KMS-11 (cell line): ENCODE data around the gene C22orf31.

Experiments
- H2AFZ ChIP-seq: fragments of 200-600 bp; sonication (generic); 2 replicates; pipeline ENCODE4 v1.6.1; 2016; ENCODE audit warnings: antibody characterized with exemption, mixed run types, low read depth
- H3K27ac ChIP-seq: fragments of 200-600 bp; sonication (generic); 2 replicates; pipeline ENCODE4 v1.6.1; 2016; ENCODE audit warnings: mild to moderate bottlenecking, mixed run types
- H3K27me3 ChIP-seq: fragments of 200-600 bp; sonication (generic); 2 replicates; pipeline ENCODE4 v1.6.1; 2017; ENCODE audit warnings: mild to moderate bottlenecking, low read depth, mixed run types, moderate library complexity; ENCODE audit not compliant: insufficient read depth
- H3K36me3 ChIP-seq: fragments of 200-600 bp; sonication (generic); 2 replicates; pipeline ENCODE4 v1.6.1; 2017; ENCODE audit warnings: mild to moderate bottlenecking, mixed run types; ENCODE audit not compliant: insufficient read depth
- H3K4me1 ChIP-seq: fragments of 200-600 bp; sonication (generic); 2 replicates; pipeline ENCODE4 v1.6.1; 2016; ENCODE audit warnings: mild to moderate bottlenecking, low read depth, mixed run types; ENCODE audit not compliant: poor library complexity, severe bottlenecking
- H3K4me2 ChIP-seq: fragments of 200-600 bp; sonication (generic); 2 replicates; pipeline ENCODE4 v1.7.0; 2016; ENCODE audit warnings: mild to moderate bottlenecking, mixed run types
- H3K4me3 ChIP-seq: fragments of 200-600 bp; sonication (generic); IDR thresholded peaks from 2 replicates; pipeline ENCODE4 v1.6.1; 2017; ENCODE audit warnings: low read depth, low read length, mixed read lengths; ENCODE audit not compliant: insufficient read depth
- H3K79me2 ChIP-seq: fragments of 200-600 bp; sonication (generic); 2 replicates; pipeline ENCODE4 v1.6.1; 2016; ENCODE audit warnings: low read depth, mixed run types; ENCODE audit not compliant: insufficient read depth
- H3K9ac ChIP-seq: fragments of 200-600 bp; sonication (generic); 2 replicates; pipeline ENCODE4 v1.6.1; 2016; ENCODE audit warnings: mild to moderate bottlenecking, mixed run types
- H4K20me1 ChIP-seq: fragments of 200-600 bp; sonication (generic); 2 replicates; pipeline ENCODE4 v1.6.1; 2016; ENCODE audit warnings: mild to moderate bottlenecking, mixed run types; ENCODE audit not compliant: insufficient read depth
- TF ChIP-seq, protein P1 (sequence below): fragments of 200-600 bp; sonication (generic); conservative IDR thresholded peaks from 2 replicates; pipeline ENCODE4 v1.6.1; 2017; ENCODE audit warnings: low read depth, mild to moderate bottlenecking, antibody characterized with exemption, low read length, moderate library complexity, mixed read lengths

Gene C22orf31

DNA sequence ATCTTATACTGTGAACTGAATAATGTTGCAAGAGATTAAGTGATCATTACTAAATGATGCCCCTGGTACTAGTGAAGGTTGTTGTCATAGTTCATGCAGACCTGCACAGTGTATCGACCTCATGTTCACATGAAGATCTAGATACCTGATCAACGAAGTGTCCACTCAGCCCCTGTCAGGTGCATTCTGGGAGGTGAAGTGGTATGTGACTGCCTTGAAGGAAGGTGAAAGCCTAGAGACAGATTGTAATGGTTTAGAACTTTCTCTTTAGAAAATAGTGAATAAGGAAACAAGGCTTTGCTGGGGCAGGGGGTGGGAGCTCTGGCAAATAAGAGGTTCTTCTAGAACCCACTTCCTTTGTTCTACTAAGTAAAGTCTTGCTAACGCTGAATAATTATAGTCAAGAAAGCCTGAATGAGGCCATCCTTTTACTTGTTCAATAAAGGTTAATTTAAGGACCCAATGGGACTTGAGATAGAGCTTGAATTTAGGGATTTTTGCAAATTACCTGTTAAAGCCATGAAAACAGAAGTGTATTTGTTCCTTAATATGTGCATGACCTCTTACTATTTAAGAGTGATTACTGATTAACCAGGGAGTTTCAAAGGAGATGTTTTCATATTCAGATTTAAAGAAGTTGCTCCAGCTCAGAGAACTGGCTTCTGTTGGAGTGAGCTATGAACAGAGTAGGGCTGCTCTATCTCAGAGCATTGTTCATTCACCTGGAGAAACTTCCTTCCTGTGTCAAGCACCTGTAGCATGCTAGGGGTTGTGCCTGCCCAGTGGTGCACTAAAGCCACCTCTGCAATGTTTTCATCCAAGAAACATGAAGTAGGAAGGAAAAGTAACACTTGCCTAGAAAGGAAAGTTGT lies 45.3 kb downstream of the C22orf31 start:
- Histone ChIP-seq H3K79me2 (no peaks in the 10 kb centered on the region), H4K20me1 (no peaks in the 10 kb centered on the region), H3K4me2 (no peak overlapping the region), H3K27ac (no peak overlapping the region), H3K36me3 (no peaks in the 10 kb centered on the region), H3K9ac (no peak overlapping the region), H2AFZ (no peak overlapping the region), H3K4me3 (no peak overlapping the region), H3K4me1 (no peaks in the 10 kb centered on the region), H3K27me3 (no peaks in the 10 kb centered on the region)
- TF ChIP-seq, protein P1, sequence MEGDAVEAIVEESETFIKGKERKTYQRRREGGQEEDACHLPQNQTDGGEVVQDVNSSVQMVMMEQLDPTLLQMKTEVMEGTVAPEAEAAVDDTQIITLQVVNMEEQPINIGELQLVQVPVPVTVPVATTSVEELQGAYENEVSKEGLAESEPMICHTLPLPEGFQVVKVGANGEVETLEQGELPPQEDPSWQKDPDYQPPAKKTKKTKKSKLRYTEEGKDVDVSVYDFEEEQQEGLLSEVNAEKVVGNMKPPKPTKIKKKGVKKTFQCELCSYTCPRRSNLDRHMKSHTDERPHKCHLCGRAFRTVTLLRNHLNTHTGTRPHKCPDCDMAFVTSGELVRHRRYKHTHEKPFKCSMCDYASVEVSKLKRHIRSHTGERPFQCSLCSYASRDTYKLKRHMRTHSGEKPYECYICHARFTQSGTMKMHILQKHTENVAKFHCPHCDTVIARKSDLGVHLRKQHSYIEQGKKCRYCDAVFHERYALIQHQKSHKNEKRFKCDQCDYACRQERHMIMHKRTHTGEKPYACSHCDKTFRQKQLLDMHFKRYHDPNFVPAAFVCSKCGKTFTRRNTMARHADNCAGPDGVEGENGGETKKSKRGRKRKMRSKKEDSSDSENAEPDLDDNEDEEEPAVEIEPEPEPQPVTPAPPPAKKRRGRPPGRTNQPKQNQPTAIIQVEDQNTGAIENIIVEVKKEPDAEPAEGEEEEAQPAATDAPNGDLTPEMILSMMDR = no peak

DNA sequence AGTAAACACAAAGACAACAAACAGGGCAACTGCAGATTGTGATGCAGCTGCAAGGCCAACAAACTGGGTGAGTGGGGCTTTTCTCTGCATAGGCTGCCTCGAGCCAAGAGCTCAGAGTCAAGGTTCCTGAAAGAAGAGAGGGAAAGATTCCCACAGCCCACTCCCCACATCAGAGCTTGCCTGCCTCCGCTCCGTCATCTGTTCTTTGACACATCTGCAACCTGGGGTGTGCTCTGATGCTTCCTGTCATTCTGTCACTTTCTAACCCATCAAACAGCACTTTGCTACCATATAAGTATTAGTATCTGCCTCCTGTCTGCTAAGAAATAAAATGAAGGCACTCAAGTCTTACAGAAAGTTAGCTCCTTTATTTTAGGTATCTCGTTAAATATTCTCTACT lies 46.9 kb downstream of the C22orf31 start:
- no peak overlapping the region for H2AFZ ChIP-seq
- H3K9ac ChIP-seq = no peak overlapping the region
- H3K4me3 ChIP-seq = no peak overlapping the region
- TF ChIP-seq, protein P1 = no peak
- H3K4me2 ChIP-seq = no peak overlapping the region
- no peaks in the 10 kb centered on the region for H3K27me3 ChIP-seq
- no peak overlapping the region for H3K27ac ChIP-seq
- no peaks in the 10 kb centered on the region for H4K20me1 ChIP-seq
- H3K79me2 ChIP-seq = no peaks in the 10 kb centered on the region
- no peaks in the 10 kb centered on the region for H3K4me1 ChIP-seq
- no peaks in the 10 kb centered on the region for H3K36me3 ChIP-seq

DNA sequence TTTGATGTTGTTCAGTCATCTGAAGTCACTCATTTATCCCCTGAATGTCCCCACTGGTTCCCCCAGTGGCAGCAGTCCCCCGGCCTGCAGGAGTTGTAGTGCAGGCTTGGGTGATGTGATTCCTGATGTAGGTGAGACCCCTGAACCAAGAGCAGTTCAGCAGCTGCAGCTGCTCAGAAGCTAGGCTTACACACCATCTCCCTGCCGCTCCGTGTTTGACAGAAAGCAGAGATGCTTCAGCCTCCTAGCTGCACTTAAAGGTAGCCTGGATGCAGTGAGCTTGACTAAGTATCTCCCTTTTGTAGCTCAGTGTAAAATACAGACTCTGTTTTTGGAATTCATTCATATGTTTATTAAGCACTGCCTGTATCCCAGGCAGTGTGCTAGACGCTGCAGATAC lies 47.3 kb downstream of the C22orf31 start:
- Histone ChIP-seq H3K4me3 (no peak overlapping the region), H3K27ac (no peak overlapping the region), H3K4me2 (no peak overlapping the region), H2AFZ (no peak overlapping the region), H3K79me2 (no peaks in the 10 kb centered on the region), H3K36me3 (no peaks in the 10 kb centered on the region), H4K20me1 (no peaks in the 10 kb centered on the region), H3K4me1 (no peaks in the 10 kb centered on the region), H3K27me3 (no peaks in the 10 kb centered on the region), H3K9ac (no peak overlapping the region)
- TF ChIP-seq, protein P1 = no peak

DNA sequence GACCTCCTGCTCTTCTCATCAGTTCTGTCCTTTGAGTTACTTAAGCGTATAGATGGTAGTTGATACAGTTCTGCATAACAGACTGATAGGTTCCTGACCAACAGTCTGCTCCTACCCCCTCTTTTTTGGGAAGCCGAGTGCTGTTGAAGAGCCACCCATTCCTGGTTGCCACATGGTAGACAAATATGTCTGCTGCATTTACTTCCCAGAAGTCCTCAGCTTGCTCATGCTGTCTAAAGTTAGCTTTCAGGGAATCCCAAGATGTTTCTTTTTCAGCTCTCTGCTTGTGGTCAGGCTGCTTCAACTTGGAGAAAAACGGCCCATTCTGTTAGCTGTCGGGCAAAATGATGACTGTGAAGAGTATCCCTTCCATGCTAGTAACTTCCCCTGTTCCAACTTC lies 48.7 kb downstream of the C22orf31 start:
- no peaks in the 10 kb centered on the region for H4K20me1 ChIP-seq
- no peak overlapping the region for H3K27ac ChIP-seq
- no peaks in the 10 kb centered on the region for H3K4me1 ChIP-seq
- H3K4me3 ChIP-seq = no peak overlapping the region
- H3K9ac ChIP-seq = no peak overlapping the region
- H3K27me3 ChIP-seq = no peaks in the 10 kb centered on the region
- H3K4me2 ChIP-seq = no peak overlapping the region
- H3K79me2 ChIP-seq = no peaks in the 10 kb centered on the region
- H3K36me3 ChIP-seq = no peaks in the 10 kb centered on the region
- TF ChIP-seq, protein P1 = no peak
- no peak overlapping the region for H2AFZ ChIP-seq
